H9 (cell line): ENCODE measurements around the gene NMT1. TPM values are rescaled to one million over a fixed set of nuclear protein-coding genes. Genes with fewer than 3 reads are reported as not detected.
"Not testable (repeated sequence)": the region's sequence is repeated elsewhere in the genome, so short reads cannot be mapped to it uniquely, and the experiment has no call there.

ENCODE experiments used
- DNase-seq: peaks from one replicate; pipeline ENCODE4 v3.0.0-alpha.2; 2017
- H2AFZ ChIP-seq: one replicate; pipeline ENCODE4 v1.6.1; 2013; ENCODE audit warnings: mild to moderate bottlenecking, low read length, control low read depth, moderate library complexity
- H2AK5ac ChIP-seq: 2 replicates; pipeline ENCODE4 v1.6.1; 2013; ENCODE audit warnings: low read length, control low read depth, mixed read lengths; ENCODE audit not compliant: insufficient read length
- H2BK120ac ChIP-seq: one replicate; pipeline ENCODE4 v1.6.1; 2013; ENCODE audit warnings: low read depth, mild to moderate bottlenecking, low read length, control low read depth, inconsistent platforms; ENCODE audit not compliant: poor library complexity, severe bottlenecking
- H2BK12ac ChIP-seq: 2 replicates; pipeline ENCODE4 v1.6.1; 2013; ENCODE audit warnings: low read length, control low read depth, mixed read lengths, low read depth; ENCODE audit not compliant: insufficient read length
- H2BK15ac ChIP-seq: 2 replicates; pipeline ENCODE4 v1.6.1; 2013; ENCODE audit warnings: low read depth, low read length, control low read depth
- H2BK20ac ChIP-seq: one replicate; pipeline ENCODE4 v1.6.1; 2013; ENCODE audit warnings: low read depth, mild to moderate bottlenecking, low read length, control low read depth, inconsistent platforms; ENCODE audit not compliant: poor library complexity, severe bottlenecking
- H2BK5ac ChIP-seq: 2 replicates; pipeline ENCODE4 v1.6.1; 2013; ENCODE audit warnings: low read length, control low read depth, mixed read lengths; ENCODE audit not compliant: insufficient read length
- H3K14ac ChIP-seq: 2 replicates; pipeline ENCODE4 v1.6.1; 2013; ENCODE audit warnings: low read length, control low read depth; ENCODE audit not compliant: insufficient read depth
- H3K18ac ChIP-seq: 2 replicates; pipeline ENCODE4 v1.6.1; 2013; ENCODE audit warnings: low read depth, mild to moderate bottlenecking, mixed read lengths, low read length, control low read depth; ENCODE audit not compliant: insufficient read length
- H3K23ac ChIP-seq: 2 replicates; pipeline ENCODE4 v1.6.1; 2013; ENCODE audit warnings: low read length, control low read depth, mixed read lengths, low read depth; ENCODE audit not compliant: insufficient read length
- H3K23me2 ChIP-seq: 2 replicates; pipeline ENCODE4 v1.6.1; 2013; ENCODE audit warnings: low read depth, mild to moderate bottlenecking, mixed read lengths, low read length, control low read depth; ENCODE audit not compliant: insufficient read length, poor library complexity, severe bottlenecking
- H3K27ac ChIP-seq: 2 replicates; pipeline ENCODE4 v1.5.1; 2013; ENCODE audit warnings: low read length, control low read depth, mixed read lengths, low read depth; ENCODE audit not compliant: insufficient read length
- H3K27me3 ChIP-seq: 2 replicates; pipeline ENCODE4 v1.6.1; 2013; ENCODE audit warnings: low read length, control low read depth, inconsistent platforms; ENCODE audit not compliant: insufficient read depth
- H3K4ac ChIP-seq: 2 replicates; pipeline ENCODE4 v1.6.1; 2013; ENCODE audit warnings: low read depth, mild to moderate bottlenecking, control low read depth, inconsistent platforms, low read length, moderate library complexity
- H3K4me1 ChIP-seq: 2 replicates; pipeline ENCODE4 v1.6.1; 2013; ENCODE audit warnings: low read length, control low read depth, inconsistent platforms; ENCODE audit not compliant: insufficient read depth
- H3K4me2 ChIP-seq: 2 replicates; pipeline ENCODE4 v1.6.1; 2013; ENCODE audit warnings: low read length, control low read depth, mixed read lengths; ENCODE audit not compliant: insufficient read length, insufficient read depth
- H3K56ac ChIP-seq: 2 replicates; pipeline ENCODE4 v1.6.1; 2013; ENCODE audit warnings: low read depth, mild to moderate bottlenecking, mixed read lengths, low read length, control low read depth; ENCODE audit not compliant: insufficient read length
- H3K79me1 ChIP-seq: 2 replicates; pipeline ENCODE4 v1.6.1; 2013; ENCODE audit warnings: low read depth, mild to moderate bottlenecking, moderate library complexity, low read length, control low read depth, inconsistent platforms; ENCODE audit not compliant: insufficient read depth, poor library complexity, severe bottlenecking
- H3K79me2 ChIP-seq: 2 replicates; pipeline ENCODE4 v1.6.1; 2013; ENCODE audit warnings: low read length, control low read depth, inconsistent platforms; ENCODE audit not compliant: insufficient read depth
- H3K9ac ChIP-seq: 2 replicates; pipeline ENCODE4 v1.6.1; 2013; ENCODE audit warnings: low read length, control low read depth, mixed read lengths; ENCODE audit not compliant: insufficient read length; ENCODE audit errors: extremely low read depth
- H3K9me3 ChIP-seq: one replicate; pipeline ENCODE4 v1.6.1; 2013; ENCODE audit warnings: low read depth, low read length, inconsistent platforms; ENCODE audit not compliant: control insufficient read depth
- H3T11ph ChIP-seq: one replicate; pipeline ENCODE4 v1.6.1; 2013; ENCODE audit warnings: mild to moderate bottlenecking, low read length, control low read depth, inconsistent platforms
- H4K20me1 ChIP-seq: one replicate; pipeline ENCODE4 v1.6.1; 2013; ENCODE audit not compliant: control insufficient read depth, insufficient read length, insufficient read depth
- H4K5ac ChIP-seq: 2 replicates; pipeline ENCODE4 v1.6.1; 2013; ENCODE audit warnings: low read depth, mild to moderate bottlenecking, mixed read lengths, low read length, control low read depth; ENCODE audit not compliant: insufficient read length
- H4K8ac ChIP-seq: replicated peaks from 2 replicates; pipeline ENCODE4 v1.6.1; 2013; ENCODE audit warnings: low read length, control low read depth, mixed read lengths, low read depth; ENCODE audit not compliant: insufficient read length
- H4K91ac ChIP-seq: 2 replicates; pipeline ENCODE4 v1.6.1; 2013; ENCODE audit warnings: low read depth, mild to moderate bottlenecking, moderate library complexity, mixed read lengths, low read length, control low read depth; ENCODE audit not compliant: insufficient read length
- H3K27ac Mint-ChIP-seq, 3 experiments: 2 replicates in 2 of 3; 3 replicates in 1 of 3; pipeline ENCODE4 v1.8.0; 2020 to 2021; ENCODE audit warnings: mixed read lengths in 3 of 3, mild to moderate bottlenecking in 1 of 3, moderate library complexity in 1 of 3
- H3K27me3 Mint-ChIP-seq: 2 replicates; pipeline ENCODE4 v1.8.0; 2021; ENCODE audit warnings: low read depth, mild to moderate bottlenecking, moderate library complexity, mixed read lengths
- H3K36me3 Mint-ChIP-seq, 3 experiments: 2 replicates in 2 of 3; 3 replicates in 1 of 3; pipeline ENCODE4 v1.8.0; 2020 to 2021; ENCODE audit warnings: low read depth in 3 of 3, mixed read lengths in 3 of 3; ENCODE audit not compliant: insufficient read depth in 1 of 3
- H3K4me1 Mint-ChIP-seq, 2 experiments: 2 replicates each; pipeline ENCODE4 v1.8.0; 2020; ENCODE audit warnings: mixed read lengths in 2 of 2
- H3K4me3 Mint-ChIP-seq, 2 experiments: 2 replicates in 1 of 2; 3 replicates in 1 of 2; pipeline ENCODE4 v1.8.0; 2020 to 2021; ENCODE audit warnings: mild to moderate bottlenecking in 2 of 2, mixed read lengths in 2 of 2, moderate library complexity in 1 of 2
- H3K9me3 Mint-ChIP-seq, 2 experiments: 2 replicates in 1 of 2; 3 replicates in 1 of 2; pipeline ENCODE4 v1.8.0; 2020; ENCODE audit warnings: mild to moderate bottlenecking in 2 of 2, mixed read lengths in 2 of 2, moderate library complexity in 1 of 2
- WGBS: extraction: QIAGEN DNeasy Blood & Tissue Kit; methylation state at CpG from one replicate; pipeline ENCODE4 v1.1.7; 2013; ENCODE audit warnings: missing lambda C conversion rate, low lambda C conversion rate, mixed read lengths; ENCODE audit not compliant: insufficient read length; ENCODE audit errors: extremely low coverage; 5-methylcytosine and 5-hydroxymethylcytosine counted together
- total RNA-seq: library from RNA; stranded (reverse); gene quantifications from 2 replicates; pipeline ENCODE4 v1.2.1, GENCODE V29; 2021
- TF ChIP-seq, protein P1 (sequence below): fragments of 200-600 bp; sonication (generic); conservative IDR thresholded peaks from 3 replicates; pipeline ENCODE4 v1.8.0; 2021; ENCODE audit warnings: antibody characterized with exemption, mild to moderate bottlenecking

NMT1 gene
- total RNA-seq, 1 experiment from 2014 or later: 150 TPM

DNA sequence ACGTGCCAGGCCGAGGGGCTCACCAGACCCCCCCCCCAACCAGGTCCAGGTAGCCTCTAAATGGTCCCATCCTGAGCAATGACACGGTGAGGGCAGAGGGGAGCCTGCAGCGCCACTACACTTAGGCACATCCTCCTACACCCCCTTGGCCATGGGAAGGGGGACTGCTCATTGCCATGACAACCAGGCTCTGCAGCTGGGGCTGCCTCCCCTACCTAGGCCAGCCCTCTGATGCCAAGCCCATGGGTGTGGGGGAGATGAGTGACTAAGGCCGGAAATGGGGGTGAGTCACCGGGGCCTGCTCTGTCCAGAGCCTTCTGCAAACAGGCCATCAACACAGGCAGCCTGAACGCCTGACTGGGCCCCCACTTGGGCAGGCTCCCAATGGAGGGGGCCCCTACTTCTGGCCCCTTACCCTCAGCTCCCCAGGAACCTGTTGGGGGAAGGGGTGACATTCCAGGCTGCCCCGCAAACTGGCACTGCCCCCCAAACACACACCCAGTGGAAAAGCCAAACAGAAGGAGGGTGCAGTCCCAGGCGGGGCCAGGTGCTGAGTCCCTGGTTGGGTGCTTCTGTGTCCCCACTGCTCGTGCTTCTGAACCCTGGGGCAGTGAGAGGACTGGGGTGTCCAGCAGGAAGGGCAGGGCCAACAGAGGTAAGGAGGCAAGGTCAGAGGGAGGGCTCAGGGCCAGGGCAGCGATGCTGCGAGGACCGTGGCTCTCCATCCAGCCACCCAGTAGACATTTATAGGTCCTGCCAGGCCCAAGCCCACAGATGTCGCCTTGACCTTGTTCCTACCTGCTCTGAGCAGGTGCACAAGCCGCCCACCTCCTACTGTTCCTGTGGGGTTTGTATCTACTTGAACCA is 63.0 kb downstream of the NMT1 start:
- H3K56ac ChIP-seq: no peak overlapping the region
- H3K9me3 ChIP-seq: no peaks in the 10 kb centered on the region
- peak; percentile 75 for DNase-seq
- H4K91ac ChIP-seq: no peak overlapping the region
- H2AFZ ChIP-seq: no peak overlapping the region
- Mint-ChIP-seq H3K27me3 (no peaks in the 10 kb centered on the region), H3K36me3 (no peaks in the 10 kb centered on the region; a peak in 3 of 7 replicates), H3K4me1 (peaks cover 13 to 19% of the 10 kb centered on the region in 2 experiments), H3K4me3 (no peak overlapping the region), H3K27ac (peak overlapping the region in 2 of 3 experiments; percentile 61 to 70; a peak in 2 of 7 replicates), H3K9me3 (no peaks in the 10 kb centered on the region)
- no peaks in the 10 kb centered on the region for H3K79me1 ChIP-seq
- no peaks in the 10 kb centered on the region for H3K23me2 ChIP-seq
- H3K14ac ChIP-seq: no peak overlapping the region
- H3K27ac ChIP-seq: no peak overlapping the region
- H3K79me2 ChIP-seq: no peaks in the 10 kb centered on the region
- no peaks in the 10 kb centered on the region for H3K27me3 ChIP-seq
- H3T11ph ChIP-seq: no peak overlapping the region
- H3K4ac ChIP-seq: no peak overlapping the region
- no peak overlapping the region for H2BK15ac ChIP-seq
- H4K8ac ChIP-seq: no peak overlapping the region
- TF ChIP-seq, protein P1, sequence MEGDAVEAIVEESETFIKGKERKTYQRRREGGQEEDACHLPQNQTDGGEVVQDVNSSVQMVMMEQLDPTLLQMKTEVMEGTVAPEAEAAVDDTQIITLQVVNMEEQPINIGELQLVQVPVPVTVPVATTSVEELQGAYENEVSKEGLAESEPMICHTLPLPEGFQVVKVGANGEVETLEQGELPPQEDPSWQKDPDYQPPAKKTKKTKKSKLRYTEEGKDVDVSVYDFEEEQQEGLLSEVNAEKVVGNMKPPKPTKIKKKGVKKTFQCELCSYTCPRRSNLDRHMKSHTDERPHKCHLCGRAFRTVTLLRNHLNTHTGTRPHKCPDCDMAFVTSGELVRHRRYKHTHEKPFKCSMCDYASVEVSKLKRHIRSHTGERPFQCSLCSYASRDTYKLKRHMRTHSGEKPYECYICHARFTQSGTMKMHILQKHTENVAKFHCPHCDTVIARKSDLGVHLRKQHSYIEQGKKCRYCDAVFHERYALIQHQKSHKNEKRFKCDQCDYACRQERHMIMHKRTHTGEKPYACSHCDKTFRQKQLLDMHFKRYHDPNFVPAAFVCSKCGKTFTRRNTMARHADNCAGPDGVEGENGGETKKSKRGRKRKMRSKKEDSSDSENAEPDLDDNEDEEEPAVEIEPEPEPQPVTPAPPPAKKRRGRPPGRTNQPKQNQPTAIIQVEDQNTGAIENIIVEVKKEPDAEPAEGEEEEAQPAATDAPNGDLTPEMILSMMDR: no peak
- no peak overlapping the region for H4K5ac ChIP-seq
- no peak overlapping the region for H3K9ac ChIP-seq
- no peaks in the 10 kb centered on the region for H4K20me1 ChIP-seq
- no peak overlapping the region for H3K4me2 ChIP-seq
- no peak overlapping the region for H2BK12ac ChIP-seq
- no peak overlapping the region for H2BK5ac ChIP-seq
- no CpG with 5 or more reads among the region's 15 CpGs for WGBS
- no peak overlapping the region for H2BK120ac ChIP-seq
- no peak overlapping the region for H2AK5ac ChIP-seq
- H3K23ac ChIP-seq: no peak overlapping the region
- no peak overlapping the region for H3K18ac ChIP-seq
- H2BK20ac ChIP-seq: no peak overlapping the region
- H3K4me1 ChIP-seq: no peaks in the 10 kb centered on the region; the same call in 1 of the 2 replicates

DNA sequence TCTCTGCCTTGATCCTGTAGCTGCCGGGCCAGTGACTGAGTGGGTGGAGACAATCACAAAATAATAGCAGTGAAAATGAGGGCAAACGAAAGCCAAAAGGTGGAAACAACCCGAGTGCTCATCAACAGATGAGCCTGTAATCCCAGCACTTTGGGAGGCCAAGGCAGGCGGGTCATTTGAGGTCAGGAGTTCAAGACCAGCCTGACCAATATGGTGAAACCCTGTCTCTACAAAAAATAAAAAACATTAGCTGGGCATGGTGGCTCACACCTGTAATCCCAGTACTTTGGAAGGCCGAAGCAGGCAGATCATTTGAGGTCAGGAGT is 63.6 kb downstream of the NMT1 start:
- H3K4me1 ChIP-seq, H3K79me1 ChIP-seq, H4K5ac ChIP-seq, H2BK120ac ChIP-seq, H3K9ac ChIP-seq, H3K23ac ChIP-seq, H3K9me3 Mint-ChIP-seq, H3K4me2 ChIP-seq, H3T11ph ChIP-seq, H3K27me3 ChIP-seq, H2BK5ac ChIP-seq, H3K27me3 Mint-ChIP-seq, H4K20me1 ChIP-seq, H2BK15ac ChIP-seq, H3K36me3 Mint-ChIP-seq, DNase-seq, H3K4ac ChIP-seq, H3K56ac ChIP-seq, H3K27ac ChIP-seq, H4K8ac ChIP-seq, H3K79me2 ChIP-seq, H3K18ac ChIP-seq, H2AFZ ChIP-seq, H3K9me3 ChIP-seq, H3K23me2 ChIP-seq, H3K4me3 Mint-ChIP-seq, H3K14ac ChIP-seq, H2AK5ac ChIP-seq, H2BK20ac ChIP-seq, H2BK12ac ChIP-seq, H4K91ac ChIP-seq: not testable (repeated sequence)
- Mint-ChIP-seq H3K4me1 (peaks cover 18 to 25% of the 10 kb centered on the region in 2 experiments), H3K27ac (peak overlapping the region in 2 of 3 experiments; percentile 61 to 70; a peak in 1 of 7 replicates)
- WGBS: no CpG with 5 or more reads among the region's 5 CpGs
